HG02970 (cell line): ENCODE data around the gene LSP1.
"Not testable (repeated sequence)": the region's sequence is repeated elsewhere in the genome, so short reads cannot be mapped to it uniquely, and the experiment has no call there.

ENCODE experiments used
- ATAC-seq: cut with Tn5 transposase; IDR thresholded peaks from one replicate; pipeline ENCODE4 v1.9.1; 2021; ENCODE audit warnings: mild to moderate bottlenecking, moderate library complexity, moderate number of reproducible peaks; ENCODE audit not compliant: unreplicated experiment, low FRiP score

The LSP1 gene

GRCh38 chr11:1862588-1863351, 9.9 kb downstream of the LSP1 start:
- no peak for ATAC-seq

- ATAC-seq = no peak
Measured at GRCh38 chr11:1863352-1864216, 10.7 kb downstream of the LSP1 start.

GRCh38 chr11:1864231-1864630, 11.3 kb downstream of the LSP1 start:
- no peak for ATAC-seq

- ATAC-seq = no peak
Measured at GRCh38 chr11:1864831-1865665, 12.2 kb downstream of the LSP1 start.

GRCh38 chr11:1866226-1866625, 13.3 kb downstream of the LSP1 start:
- ATAC-seq = no peak

- ATAC-seq = no peak
Measured at GRCh38 chr11:1866776-1867175, 13.9 kb downstream of the LSP1 start.

GRCh38 chr11:1867381-1867780, 14.5 kb downstream of the LSP1 start:
- no peak for ATAC-seq

- no peak for ATAC-seq
Measured at GRCh38 chr11:1868056-1868635, 15.3 kb downstream of the LSP1 start.

GRCh38 chr11:1868636-1869291, 15.9 kb downstream of the LSP1 start:
- no peak for ATAC-seq

- ATAC-seq = no peak
Measured at GRCh38 chr11:1869427-1870325, 16.8 kb downstream of the LSP1 start.

- ATAC-seq = no peak
Measured at GRCh38 chr11:1870326-1870696, 17.4 kb downstream of the LSP1 start.

- ATAC-seq = no peak
Measured at GRCh38 chr11:1870721-1871466, 18.0 kb downstream of the LSP1 start.

GRCh38 chr11:1871531-1871930, 18.6 kb downstream of the LSP1 start:
- no peak for ATAC-seq

- no peak for ATAC-seq
Measured at GRCh38 chr11:1872267-1872985, 19.5 kb downstream of the LSP1 start.

- ATAC-seq = no peak
Measured at GRCh38 chr11:1873048-1873812, 20.3 kb downstream of the LSP1 start.

GRCh38 chr11:1873813-1874150, 20.9 kb downstream of the LSP1 start:
- ATAC-seq = not testable (repeated sequence)
